ENCODE results near the gene MAP10. TPM values are rescaled to one million over a fixed set of nuclear protein-coding genes. Genes with fewer than 3 reads are reported as not detected.

The MAP10 gene
- polyA plus RNA-seq, 1 donor (not counting 4 experiments of a cell fraction or from before 2014, with no cell fraction given) = 0.71 TPM

- Histone ChIP-seq H3K79me2 (ENCODE audit: control insufficient read depth, insufficient read depth, low read length) (no peaks in the 10 kb centered on the region), H3K9me3 (ENCODE audit: control insufficient read depth, low read depth, low read length) (no peaks in the 10 kb centered on the region), H3K4me3 (ENCODE audit: control insufficient read depth in 2 of 3, extremely low read depth in 1 of 3, insufficient read depth in 2 of 3, low read depth in 1 of 3, low read length in 3 of 3) (no peak overlapping the region), H2AFZ (ENCODE audit: control insufficient read depth, low read length) (no peak overlapping the region), H3K4me2 (ENCODE audit: control insufficient read depth, extremely low read depth, insufficient read depth, low read depth, low read length) (no peak overlapping the region), H3K4me1 (ENCODE audit: control insufficient read depth, extremely low read depth, insufficient read depth, low read length) (no peaks in the 10 kb centered on the region), H3K27ac (ENCODE audit: control insufficient read depth, insufficient read depth, low read length) (no peak overlapping the region), H4K20me1 (ENCODE audit: control insufficient read depth, extremely low read depth, insufficient read depth, low read length) (no peaks in the 10 kb centered on the region), H3K9ac (ENCODE audit: control insufficient read depth, extremely low read depth, insufficient read depth, low read length) (no peak overlapping the region), H3K9me1 (ENCODE audit: control insufficient read depth, extremely low read depth, insufficient read depth, low read length) (no peaks in the 10 kb centered on the region), H3K36me3 (ENCODE audit: control insufficient read depth in 2 of 2, extremely low read depth in 1 of 2, insufficient read depth in 2 of 2, low read length in 2 of 2) (no peaks in the 10 kb centered on the region), H3K27me3 (ENCODE audit: control insufficient read depth, extremely low read depth, insufficient read depth, low read length) (peaks cover 4% of the 10 kb centered on the region)
- TF ChIP-seq EZH2 (IDR thresholded peaks at IDR 0.05; ENCODE audit: low read length) = no peak
- TF ChIP-seq CTCF (optimal IDR thresholded peaks at IDR 0.05 in 1 of 3, IDR thresholded peaks at IDR 0.05 in 1 of 3, conservative IDR thresholded peaks at IDR 0.05 in 1 of 3; ENCODE audit: extremely low read depth in 1 of 3, insufficient read depth in 2 of 3, low read length in 3 of 3) = no peak
- DNase-seq (ENCODE audit: low read depth, low spot score) (no peak), FAIRE-seq (no peak)
- dilution Hi-C loops (cut with MboI; ENCODE audit: extremely low pct_ligation_motif_present, low sequenced_read_pairs) = no loop called here
Observed at GRCh38 chr1:232786845-232787455, 18.3 kb upstream of the MAP10 start.

GRCh38 chr1:232788235-232788872 lies 16.9 kb upstream of the MAP10 start:
- Histone ChIP-seq H4K20me1 (ENCODE audit: control insufficient read depth, extremely low read depth, insufficient read depth, low read length) (no peaks in the 10 kb centered on the region), H3K27me3 (ENCODE audit: control insufficient read depth, extremely low read depth, insufficient read depth, low read length) (peaks cover 4% of the 10 kb centered on the region), H3K9me1 (ENCODE audit: control insufficient read depth, extremely low read depth, insufficient read depth, low read length) (no peaks in the 10 kb centered on the region), H3K9me3 (ENCODE audit: control insufficient read depth, low read depth, low read length) (no peaks in the 10 kb centered on the region), H3K4me1 (ENCODE audit: control insufficient read depth, extremely low read depth, insufficient read depth, low read length) (no peaks in the 10 kb centered on the region), H2AFZ (ENCODE audit: control insufficient read depth, low read length) (no peak overlapping the region), H3K36me3 (ENCODE audit: control insufficient read depth in 2 of 2, extremely low read depth in 1 of 2, insufficient read depth in 2 of 2, low read length in 2 of 2) (no peaks in the 10 kb centered on the region), H3K9ac (ENCODE audit: control insufficient read depth, extremely low read depth, insufficient read depth, low read length) (no peak overlapping the region), H3K4me3 (ENCODE audit: control insufficient read depth in 2 of 3, extremely low read depth in 1 of 3, insufficient read depth in 2 of 3, low read depth in 1 of 3, low read length in 3 of 3) (no peak overlapping the region), H3K27ac (ENCODE audit: control insufficient read depth, insufficient read depth, low read length) (no peak overlapping the region), H3K79me2 (ENCODE audit: control insufficient read depth, insufficient read depth, low read length) (no peaks in the 10 kb centered on the region), H3K4me2 (ENCODE audit: control insufficient read depth, extremely low read depth, insufficient read depth, low read depth, low read length) (no peak overlapping the region)
- no peak for DNase-seq (ENCODE audit: low read depth, low spot score)
- FAIRE-seq = no peak
- dilution Hi-C loops (cut with MboI; ENCODE audit: extremely low pct_ligation_motif_present, low sequenced_read_pairs) = no loop called here
- TF ChIP-seq EZH2 (IDR thresholded peaks at IDR 0.05; ENCODE audit: low read length) = no peak
- TF ChIP-seq CTCF (optimal IDR thresholded peaks at IDR 0.05 in 1 of 3, IDR thresholded peaks at IDR 0.05 in 1 of 3, conservative IDR thresholded peaks at IDR 0.05 in 1 of 3; ENCODE audit: extremely low read depth in 1 of 3, insufficient read depth in 2 of 3, low read length in 3 of 3) = no peak

All from keratinocyte (primary cell).